Keratinocyte (primary cell): Measurements from ENCODE around the gene CKAP2L. TPM values are rescaled to one million over a fixed set of nuclear protein-coding genes. Genes with fewer than 3 reads are reported as not detected.

ENCODE experiments used
- DNase-seq: peaks from one replicate; pipeline ENCODE4 v3.0.0-alpha.2; 2011; ENCODE audit warnings: low read depth, missing footprints, low spot score
- FAIRE-seq: peaks from 2 replicates; lab custom pipeline; 2011; peaks lifted over from hg19 to GRCh38; lab: Jason Lieb, UNC
- H2AFZ ChIP-seq: 2 replicates; pipeline ENCODE4 v1.6.0; 2012; ENCODE audit warnings: low read length, control low read depth, inconsistent platforms; ENCODE audit not compliant: control insufficient read depth
- H3K27ac ChIP-seq: 2 replicates; pipeline ENCODE4 v1.5.1; 2011; ENCODE audit warnings: low read length; ENCODE audit not compliant: control insufficient read depth, insufficient read depth
- H3K27me3 ChIP-seq: 3 replicates; pipeline ENCODE4 v1.6.0; 2011; ENCODE audit warnings: low read length; ENCODE audit not compliant: control insufficient read depth, insufficient read depth; ENCODE audit errors: extremely low read depth
- H3K36me3 ChIP-seq, 2 experiments: 2 replicates in 1 of 2; 3 replicates in 1 of 2; pipeline ENCODE4 v1.5.1; 2011; ENCODE audit warnings: low read length in 2 of 2, mild to moderate bottlenecking in 1 of 2; ENCODE audit not compliant: control insufficient read depth in 2 of 2, insufficient read depth in 2 of 2; ENCODE audit errors: extremely low read depth in 1 of 2
- H3K4me1 ChIP-seq: 3 replicates; pipeline ENCODE4 v1.5.1; 2011; ENCODE audit warnings: low read length; ENCODE audit not compliant: control insufficient read depth, insufficient read depth; ENCODE audit errors: extremely low read depth
- H3K4me2 ChIP-seq: 3 replicates; pipeline ENCODE4 v1.6.0; 2011; ENCODE audit warnings: low read depth, low read length; ENCODE audit not compliant: control insufficient read depth, insufficient read depth; ENCODE audit errors: extremely low read depth
- H3K4me3 ChIP-seq, 3 experiments: fragments of 200-600 bp in 1 of 3; sonication (generic) in 1 of 3; 2 replicates in 2 of 3; 3 replicates in 1 of 3; pipeline ENCODE4 v1.5.1; 2011 to 2016; ENCODE audit warnings: low read length in 3 of 3, mild to moderate bottlenecking in 3 of 3, control low read depth in 2 of 3, inconsistent platforms in 1 of 3, low read depth in 1 of 3, mixed read lengths in 1 of 3, mixed run types in 1 of 3, moderate library complexity in 1 of 3; ENCODE audit not compliant: control insufficient read depth in 2 of 3, insufficient read depth in 2 of 3; ENCODE audit errors: extremely low read depth in 1 of 3
- H3K79me2 ChIP-seq: 2 replicates; pipeline ENCODE4 v1.6.0; 2012; ENCODE audit warnings: low read length; ENCODE audit not compliant: control insufficient read depth, insufficient read depth
- H3K9ac ChIP-seq: 3 replicates; pipeline ENCODE4 v1.6.0; 2011; ENCODE audit warnings: low read length; ENCODE audit not compliant: control insufficient read depth, insufficient read depth; ENCODE audit errors: extremely low read depth
- H3K9me1 ChIP-seq: 3 replicates; pipeline ENCODE4 v1.6.0; 2011; ENCODE audit warnings: low read length; ENCODE audit not compliant: control insufficient read depth, insufficient read depth; ENCODE audit errors: extremely low read depth
- H3K9me3 ChIP-seq: 2 replicates; pipeline ENCODE4 v1.5.1; 2012; ENCODE audit warnings: low read depth, low read length; ENCODE audit not compliant: control insufficient read depth
- H4K20me1 ChIP-seq: 3 replicates; pipeline ENCODE4 v1.6.0; 2011; ENCODE audit warnings: low read length; ENCODE audit not compliant: control insufficient read depth, insufficient read depth; ENCODE audit errors: extremely low read depth
- EZH2 ChIP-seq: IDR thresholded peaks from one replicate; pipeline ENCODE4 v1.6.1; 2012; ENCODE audit warnings: inconsistent platforms, mild to moderate bottlenecking, low read length, moderate library complexity
- dilution Hi-C: fragments of 300-500 bp; cut with MboI; formaldehyde crosslinking; loops from one replicate; pipeline ENCODE4 v1.7.0; 2020; ENCODE audit warnings: low sequenced_read_pairs; ENCODE audit not compliant: extremely low pct_ligation_motif_present
- polyA plus RNA-seq, 5 experiments: library from polyadenylated mRNA; depleted of rRNA in 3 of 5; stranded (reverse) in 3 of 5; stranded (forward) in 1 of 5; unstranded in 1 of 5; fragments of >200 nt; gene quantifications; 1 replicate in 1 of 5; 2 replicates in 3 of 5; 3 replicates in 1 of 5; pipeline versions ENCODE4 v1.2.1 to v1.2.3, GENCODE V29; 2011 to 2012; ENCODE audit warnings: missing spikeins in 2 of 5, low read depth in 1 of 5, low replicate concordance in 1 of 5
- TF ChIP-seq, protein P1 (sequence below), 3 experiments: IDR thresholded peaks in 1 of 3; conservative IDR thresholded peaks in 1 of 3; optimal IDR thresholded peaks in 1 of 3; 2 replicates in 2 of 3; 3 replicates in 1 of 3; pipeline versions ENCODE3 to v1.5.1; 2011; ENCODE audit warnings: low read length in 3 of 3, mild to moderate bottlenecking in 3 of 3, moderate library complexity in 2 of 3, control low read depth in 1 of 3, inconsistent platforms in 1 of 3; ENCODE audit not compliant: insufficient read depth in 2 of 3; ENCODE audit errors: extremely low read depth in 1 of 3

The CKAP2L gene
- polyA plus RNA-seq, 1 donor (not counting 4 experiments of a cell fraction or from before 2014, with no cell fraction given) = 10.9 TPM

DNA sequence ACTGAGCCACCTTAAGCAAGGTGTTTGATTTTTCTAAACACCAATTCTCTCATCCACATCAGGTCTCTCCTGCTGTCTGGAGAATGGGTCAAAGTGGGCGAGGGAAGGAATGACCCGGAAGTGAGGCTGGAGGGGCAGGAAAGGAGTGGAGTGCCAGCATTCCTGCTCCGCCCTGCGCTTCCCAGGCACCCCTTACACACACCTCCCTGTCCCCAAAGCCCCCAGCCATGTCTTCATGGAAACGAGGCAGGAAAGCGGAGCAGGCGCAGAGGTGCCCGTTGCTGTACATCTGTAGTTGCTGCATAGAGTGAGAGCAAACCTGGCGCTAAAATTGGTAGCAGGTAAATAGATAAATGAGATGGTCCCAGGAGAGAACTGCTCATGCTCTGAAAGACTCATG is 70.8 kb downstream of the CKAP2L start:
- Histone ChIP-seq H3K79me2 (no peaks in the 10 kb centered on the region), H3K4me2 (no peak overlapping the region), H3K36me3 (no peaks in the 10 kb centered on the region), H2AFZ (no peak overlapping the region), H3K9ac (no peak overlapping the region), H3K27ac (peak overlapping the region; percentile 95), H3K4me1 (peaks cover 26% of the 10 kb centered on the region), H3K4me3 (no peak overlapping the region), H3K27me3 (no peaks in the 10 kb centered on the region), H3K9me3 (no peaks in the 10 kb centered on the region), H4K20me1 (no peaks in the 10 kb centered on the region), H3K9me1 (no peaks in the 10 kb centered on the region)
- TF ChIP-seq, protein P1, sequence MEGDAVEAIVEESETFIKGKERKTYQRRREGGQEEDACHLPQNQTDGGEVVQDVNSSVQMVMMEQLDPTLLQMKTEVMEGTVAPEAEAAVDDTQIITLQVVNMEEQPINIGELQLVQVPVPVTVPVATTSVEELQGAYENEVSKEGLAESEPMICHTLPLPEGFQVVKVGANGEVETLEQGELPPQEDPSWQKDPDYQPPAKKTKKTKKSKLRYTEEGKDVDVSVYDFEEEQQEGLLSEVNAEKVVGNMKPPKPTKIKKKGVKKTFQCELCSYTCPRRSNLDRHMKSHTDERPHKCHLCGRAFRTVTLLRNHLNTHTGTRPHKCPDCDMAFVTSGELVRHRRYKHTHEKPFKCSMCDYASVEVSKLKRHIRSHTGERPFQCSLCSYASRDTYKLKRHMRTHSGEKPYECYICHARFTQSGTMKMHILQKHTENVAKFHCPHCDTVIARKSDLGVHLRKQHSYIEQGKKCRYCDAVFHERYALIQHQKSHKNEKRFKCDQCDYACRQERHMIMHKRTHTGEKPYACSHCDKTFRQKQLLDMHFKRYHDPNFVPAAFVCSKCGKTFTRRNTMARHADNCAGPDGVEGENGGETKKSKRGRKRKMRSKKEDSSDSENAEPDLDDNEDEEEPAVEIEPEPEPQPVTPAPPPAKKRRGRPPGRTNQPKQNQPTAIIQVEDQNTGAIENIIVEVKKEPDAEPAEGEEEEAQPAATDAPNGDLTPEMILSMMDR (optimal IDR thresholded peaks at IDR 0.05 in 1 of 3, IDR thresholded peaks at IDR 0.05 in 1 of 3, conservative IDR thresholded peaks at IDR 0.05 in 1 of 3; ENCODE audit: extremely low read depth in 1 of 3, insufficient read depth in 2 of 3, low read length in 3 of 3) = no peak
- no peak for TF ChIP-seq EZH2
- dilution Hi-C loops = no loop called here
- DNase-seq = no peak
- FAIRE-seq = no peak

DNA sequence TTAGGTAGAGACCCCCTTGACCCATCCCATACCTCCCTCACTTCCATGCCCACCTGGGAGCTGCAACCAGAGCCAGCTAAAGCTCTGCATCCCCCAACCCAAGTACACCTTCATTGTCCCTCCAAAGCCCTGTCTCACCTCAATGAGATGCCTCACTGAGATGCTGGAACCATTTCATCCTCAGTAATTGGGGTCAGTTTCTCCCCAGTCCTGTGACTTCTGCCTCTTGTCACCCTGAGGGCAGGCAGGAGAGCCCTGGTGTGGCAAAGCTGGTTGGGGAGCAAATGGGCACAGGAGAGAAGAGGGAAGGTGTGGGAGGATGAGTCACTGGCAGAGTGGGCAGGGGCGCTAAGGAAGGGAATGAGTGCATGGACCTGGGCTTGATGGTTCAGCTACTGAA is 71.5 kb downstream of the CKAP2L start:
- Histone ChIP-seq H3K4me1 (peaks cover 32% of the 10 kb centered on the region), H3K36me3 (no peaks in the 10 kb centered on the region), H3K27ac (peak overlapping the region; percentile 95), H3K4me3 (peak overlapping the region in 2 of 3 experiments; percentile 59 to 75), H3K79me2 (no peaks in the 10 kb centered on the region), H3K9me3 (no peaks in the 10 kb centered on the region), H4K20me1 (no peaks in the 10 kb centered on the region), H3K9ac (peak overlapping the region; percentile 84), H3K9me1 (no peaks in the 10 kb centered on the region), H3K27me3 (no peaks in the 10 kb centered on the region), H3K4me2 (peak overlapping the region; percentile 99), H2AFZ (peak overlapping the region; percentile 82)
- dilution Hi-C loops = no loop called here
- FAIRE-seq (peak; percentile 34), DNase-seq (no peak)
- TF ChIP-seq, protein P1 (optimal IDR thresholded peaks at IDR 0.05 in 1 of 3, IDR thresholded peaks at IDR 0.05 in 1 of 3, conservative IDR thresholded peaks at IDR 0.05 in 1 of 3; ENCODE audit: extremely low read depth in 1 of 3, insufficient read depth in 2 of 3, low read length in 3 of 3) = no peak
- no peak for TF ChIP-seq EZH2
